NB4 (cell line): ENCODE measurements around the gene LIMK2.

Experiments used
- MYC ChIP-seq: IDR thresholded peaks from 2 replicates; pipeline ENCODE4 v1.6.1; 2011; ENCODE audit warnings: low read depth, low read length
- POLR2A ChIP-seq: IDR thresholded peaks from 2 replicates; pipeline ENCODE4 v1.6.1; 2011; ENCODE audit warnings: mild to moderate bottlenecking; ENCODE audit not compliant: insufficient read length; ENCODE audit errors: extremely low read depth
- TF ChIP-seq, protein P1 (sequence below): IDR thresholded peaks from one replicate; pipeline ENCODE4 v1.5.1; 2012; ENCODE audit warnings: low read depth, low read length
- TF ChIP-seq, protein P2 (sequence below): IDR thresholded peaks from 2 replicates; pipeline ENCODE4 v1.6.1; 2011; ENCODE audit warnings: low read depth, low read length

GRCh38 chr22:31250740-31251600, 38.9 kb downstream of the LIMK2 start:
- TF ChIP-seq POLR2A (no peak), MYC (no peak)
- TF ChIP-seq, protein P1, sequence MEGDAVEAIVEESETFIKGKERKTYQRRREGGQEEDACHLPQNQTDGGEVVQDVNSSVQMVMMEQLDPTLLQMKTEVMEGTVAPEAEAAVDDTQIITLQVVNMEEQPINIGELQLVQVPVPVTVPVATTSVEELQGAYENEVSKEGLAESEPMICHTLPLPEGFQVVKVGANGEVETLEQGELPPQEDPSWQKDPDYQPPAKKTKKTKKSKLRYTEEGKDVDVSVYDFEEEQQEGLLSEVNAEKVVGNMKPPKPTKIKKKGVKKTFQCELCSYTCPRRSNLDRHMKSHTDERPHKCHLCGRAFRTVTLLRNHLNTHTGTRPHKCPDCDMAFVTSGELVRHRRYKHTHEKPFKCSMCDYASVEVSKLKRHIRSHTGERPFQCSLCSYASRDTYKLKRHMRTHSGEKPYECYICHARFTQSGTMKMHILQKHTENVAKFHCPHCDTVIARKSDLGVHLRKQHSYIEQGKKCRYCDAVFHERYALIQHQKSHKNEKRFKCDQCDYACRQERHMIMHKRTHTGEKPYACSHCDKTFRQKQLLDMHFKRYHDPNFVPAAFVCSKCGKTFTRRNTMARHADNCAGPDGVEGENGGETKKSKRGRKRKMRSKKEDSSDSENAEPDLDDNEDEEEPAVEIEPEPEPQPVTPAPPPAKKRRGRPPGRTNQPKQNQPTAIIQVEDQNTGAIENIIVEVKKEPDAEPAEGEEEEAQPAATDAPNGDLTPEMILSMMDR: no peak
- TF ChIP-seq, protein P2, sequence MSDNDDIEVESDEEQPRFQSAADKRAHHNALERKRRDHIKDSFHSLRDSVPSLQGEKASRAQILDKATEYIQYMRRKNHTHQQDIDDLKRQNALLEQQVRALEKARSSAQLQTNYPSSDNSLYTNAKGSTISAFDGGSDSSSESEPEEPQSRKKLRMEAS: no peak
